Activated CD4-positive, alpha-beta T cell treated with anti-CD3 and anti-CD28 coated beads, Interleukin-2, amount 50 U/mL, for 1 hour (primary cell): ENCODE results near the gene CACNG5.

Source experiments
- DNase-seq: peaks from one replicate; pipeline ENCODE4 v3.0.0-alpha.2; 2020

CACNG5 gene

DNA sequence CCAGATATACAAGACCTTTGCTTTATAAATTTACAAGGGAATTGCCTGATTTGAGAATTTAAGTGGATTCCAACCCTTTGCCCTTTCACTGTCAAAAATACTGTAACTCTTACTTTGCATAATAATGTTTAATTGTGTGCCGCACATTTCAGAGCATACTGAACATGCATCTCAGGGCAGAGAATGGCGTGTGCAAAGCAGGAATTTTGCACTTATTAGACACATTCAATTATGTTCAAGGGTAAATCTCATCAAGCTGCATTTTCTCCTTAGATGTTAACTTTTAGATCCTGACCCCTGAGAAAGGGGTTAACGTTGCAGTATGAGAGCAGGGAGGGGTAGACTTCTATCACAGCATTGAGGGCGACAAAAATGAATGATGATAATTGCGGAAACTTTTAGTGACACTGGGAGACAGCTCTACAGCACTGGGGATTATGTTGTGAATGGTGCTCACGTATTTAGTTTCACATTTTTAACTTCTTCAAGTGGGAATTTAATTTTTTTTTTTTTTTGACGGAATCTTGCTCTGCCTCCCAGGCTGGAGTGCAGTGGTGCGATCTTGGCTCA is 75.0 kb downstream of the CACNG5 start:
- DNase-seq: no peak

DNA sequence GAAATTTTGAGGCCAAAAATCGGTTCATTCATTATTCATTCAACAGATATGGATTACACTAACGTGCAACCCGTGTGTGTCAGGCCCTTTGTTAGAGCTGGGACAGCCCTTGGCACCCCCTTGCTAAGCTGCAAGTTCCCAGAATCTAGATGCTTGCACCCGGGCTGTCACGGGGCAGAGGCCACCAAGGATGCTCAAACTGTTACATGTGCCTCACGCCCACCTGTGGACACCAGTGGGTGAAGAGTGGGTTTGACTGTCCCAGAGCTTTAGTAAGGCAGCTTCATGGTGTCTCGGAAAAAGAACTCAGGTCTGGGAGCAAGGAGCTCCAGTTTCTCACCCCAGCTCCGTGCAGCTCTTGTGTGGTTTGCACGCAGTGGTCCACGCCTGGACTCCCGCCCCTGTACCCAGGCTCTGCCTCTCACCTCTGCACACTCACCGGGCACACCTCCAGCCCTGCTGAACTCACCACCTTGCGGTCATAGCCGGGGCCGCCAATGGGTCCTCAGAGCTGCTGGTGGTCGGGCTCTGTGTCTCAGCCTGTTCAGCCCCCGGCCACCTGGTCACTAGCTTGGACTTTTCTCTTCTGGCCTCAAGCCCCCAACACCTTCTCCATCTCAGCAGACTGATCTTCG is 75.9 kb downstream of the CACNG5 start:
- no peak for DNase-seq

DNA sequence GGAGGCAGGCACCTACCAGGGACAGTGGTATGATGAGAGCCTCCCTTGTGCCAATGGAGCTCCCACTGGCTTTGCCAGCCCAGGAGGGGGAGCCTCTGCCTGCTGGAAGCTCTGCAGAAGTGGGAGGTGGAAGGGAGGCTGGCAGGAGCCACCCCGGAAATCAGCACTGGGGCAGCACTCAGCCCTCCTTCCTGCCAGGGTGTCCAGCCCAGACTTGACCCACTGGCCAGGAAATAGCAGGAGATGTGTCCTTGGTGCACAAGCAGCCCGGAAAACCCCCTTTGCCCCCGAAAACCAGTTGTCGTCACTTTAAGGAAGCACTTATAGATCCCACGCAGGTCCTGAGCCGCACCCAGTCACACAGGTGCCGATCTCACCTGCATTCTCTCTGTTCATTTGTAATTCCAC is 80.3 kb downstream of the CACNG5 start:
- no peak for DNase-seq

DNA sequence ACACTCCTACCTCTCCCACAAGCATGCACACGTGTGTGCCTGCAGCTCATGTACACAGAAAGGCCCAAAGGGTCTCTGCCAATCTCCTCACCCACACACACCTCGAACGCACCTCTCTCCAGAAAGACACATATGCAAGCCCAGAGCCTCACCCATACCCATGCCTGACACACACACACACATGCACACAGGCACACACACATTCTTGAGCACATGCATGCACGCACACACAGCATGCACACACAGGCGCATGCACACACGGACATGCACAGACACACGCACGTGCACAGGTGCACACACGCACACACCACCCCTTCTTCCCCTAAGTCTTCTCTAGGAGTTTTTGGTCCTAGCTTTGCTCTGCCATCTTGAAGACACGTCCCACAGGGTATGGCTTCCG is 80.9 kb downstream of the CACNG5 start:
- no peak for DNase-seq

DNA sequence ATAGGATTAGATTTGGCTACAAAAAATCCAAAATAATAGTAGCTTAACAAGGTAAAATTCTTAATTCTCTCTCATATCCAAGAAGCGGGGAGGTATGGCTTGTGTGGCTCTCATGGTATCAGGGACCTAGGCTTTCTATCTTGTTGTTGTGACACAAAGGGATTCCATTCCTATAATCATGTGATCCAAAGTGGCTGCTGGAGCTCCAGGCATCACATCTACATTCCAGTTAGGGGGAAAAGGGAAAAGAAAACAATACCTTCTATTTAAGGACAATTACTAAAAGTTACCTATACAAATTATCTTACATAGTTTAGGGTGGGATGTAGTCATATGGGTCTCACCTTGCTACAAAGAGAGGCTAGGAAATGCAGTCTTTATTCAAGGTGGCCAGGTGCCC is 82.0 kb downstream of the CACNG5 start:
- no peak for DNase-seq

DNA sequence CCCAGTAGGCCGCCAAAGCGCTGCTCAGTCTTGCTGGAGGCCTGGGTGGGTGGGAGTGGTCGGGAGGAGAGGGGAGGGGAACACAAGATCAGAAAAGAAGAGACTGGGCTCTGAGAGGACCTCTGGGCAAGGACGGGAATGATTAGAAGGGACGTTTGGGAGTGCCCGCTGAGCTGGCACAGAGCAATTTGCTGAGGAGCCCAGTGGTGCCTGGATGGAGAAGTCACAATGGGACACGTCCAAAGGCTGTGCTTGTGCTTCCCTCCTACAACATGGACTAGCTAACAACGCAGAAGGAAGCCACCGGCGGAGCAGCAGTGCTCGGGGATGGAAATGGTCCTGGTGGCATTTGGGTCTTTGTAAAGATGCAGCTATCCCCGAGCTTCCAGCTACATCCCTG is 84.0 kb downstream of the CACNG5 start:
- DNase-seq: no peak

DNA sequence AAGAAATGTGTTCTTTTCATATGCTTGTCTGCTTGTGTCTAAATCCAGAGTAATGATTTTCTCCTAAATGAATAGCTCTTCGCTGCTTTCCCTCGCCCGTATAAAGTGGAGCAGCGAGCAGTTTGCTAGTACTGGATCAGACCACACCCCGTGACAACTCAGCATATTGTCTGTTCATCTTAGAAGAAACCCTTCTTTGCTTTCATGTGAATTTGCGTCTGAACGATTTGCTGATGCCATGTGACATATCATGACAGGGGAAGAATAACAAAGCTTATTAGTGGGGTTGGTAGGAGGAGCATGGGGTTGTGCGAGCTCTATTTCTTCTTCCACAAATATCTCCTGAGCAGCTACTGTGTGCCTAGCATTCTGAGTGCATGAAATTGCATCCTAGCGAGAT is 85.5 kb downstream of the CACNG5 start:
- DNase-seq: no peak

DNA sequence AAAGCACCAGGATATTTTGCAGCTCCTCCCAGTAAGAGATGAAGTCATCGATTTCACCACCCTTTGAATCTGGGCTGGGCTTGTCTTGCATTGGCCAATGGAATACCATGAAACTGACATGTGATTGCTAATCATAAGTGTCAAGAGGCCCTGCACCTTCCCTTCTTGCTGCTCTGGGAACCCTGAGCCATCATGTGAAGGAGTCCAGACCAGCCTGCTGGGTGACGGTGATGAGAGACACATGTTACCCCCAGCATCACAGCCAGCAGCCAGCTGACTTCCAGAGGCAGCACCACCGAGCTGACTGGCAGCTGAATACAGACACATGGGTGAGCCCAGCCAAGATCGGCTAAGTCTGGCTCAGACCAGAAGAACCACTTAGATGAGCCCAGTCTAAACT is 86.0 kb downstream of the CACNG5 start:
- no peak for DNase-seq

DNA sequence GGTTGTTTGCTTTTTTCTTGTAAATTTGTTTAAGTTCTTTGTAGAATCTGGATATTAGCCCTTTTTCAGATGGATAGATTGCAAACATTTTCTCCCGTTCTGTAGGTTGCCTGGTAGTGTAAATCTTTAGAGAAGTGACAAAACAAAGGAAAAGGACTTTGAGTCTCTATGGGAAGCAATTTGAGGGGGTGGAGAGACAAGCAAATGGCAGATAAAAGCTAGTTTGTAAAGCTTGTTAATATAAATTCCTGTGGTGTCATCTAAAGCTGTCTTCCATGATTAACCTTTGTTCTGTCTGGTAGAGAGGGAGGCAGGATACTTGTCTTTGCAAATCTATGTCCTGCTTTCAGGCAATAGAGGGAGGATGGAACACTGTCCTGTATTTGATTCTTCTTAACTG is 89.0 kb downstream of the CACNG5 start:
- no peak for DNase-seq

DNA sequence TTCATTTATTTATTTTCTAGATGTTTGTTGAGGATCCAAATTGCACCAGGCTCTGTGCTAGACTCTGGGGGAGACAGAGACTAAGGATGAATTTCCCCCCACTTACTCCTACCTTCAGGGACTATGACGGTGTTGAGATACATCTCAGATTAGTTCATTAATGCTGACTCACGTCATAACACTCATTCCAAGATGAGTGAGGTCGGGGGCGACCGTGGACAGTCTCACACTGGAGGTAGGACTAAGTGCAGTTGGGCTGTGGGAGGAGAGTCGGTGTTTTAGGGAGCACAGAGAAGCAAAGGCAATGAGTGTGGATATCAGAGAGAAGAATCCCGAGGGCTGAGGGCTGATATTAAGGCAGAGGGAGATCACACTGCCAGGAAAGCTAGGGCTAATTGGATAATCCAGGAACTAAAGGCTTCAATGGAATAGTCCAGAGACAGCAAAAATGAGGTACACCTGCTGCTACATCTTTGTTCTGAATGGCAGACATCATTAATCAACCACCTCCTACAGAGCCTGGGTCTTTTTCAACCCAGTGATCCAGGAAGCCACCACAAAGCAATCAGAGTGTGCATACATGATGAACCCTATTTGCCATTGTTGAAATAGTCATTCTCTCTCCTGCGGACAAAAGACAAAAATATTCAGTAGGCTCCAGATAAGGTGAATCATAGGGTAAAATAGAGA is 91.0 kb downstream of the CACNG5 start:
- DNase-seq: no peak

DNA sequence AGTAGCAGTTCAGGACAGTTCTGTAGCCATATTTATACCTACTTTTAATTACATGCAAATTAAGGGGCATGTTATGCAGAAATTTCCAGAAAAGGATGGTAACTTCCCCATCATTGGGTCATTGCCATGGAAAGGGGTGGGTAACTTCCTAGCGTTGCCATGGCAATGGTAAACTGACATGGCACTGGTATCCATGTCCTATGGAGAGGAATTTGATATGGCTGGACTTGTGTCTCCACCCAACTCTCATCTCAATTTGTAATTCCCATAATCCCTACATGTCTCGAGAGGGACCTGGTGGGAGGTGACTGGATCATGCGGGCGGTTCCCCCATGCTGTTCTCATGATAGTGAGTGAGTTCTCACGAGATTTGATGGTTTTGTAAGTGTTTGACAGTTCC is 94.0 kb downstream of the CACNG5 start:
- no peak for DNase-seq

DNA sequence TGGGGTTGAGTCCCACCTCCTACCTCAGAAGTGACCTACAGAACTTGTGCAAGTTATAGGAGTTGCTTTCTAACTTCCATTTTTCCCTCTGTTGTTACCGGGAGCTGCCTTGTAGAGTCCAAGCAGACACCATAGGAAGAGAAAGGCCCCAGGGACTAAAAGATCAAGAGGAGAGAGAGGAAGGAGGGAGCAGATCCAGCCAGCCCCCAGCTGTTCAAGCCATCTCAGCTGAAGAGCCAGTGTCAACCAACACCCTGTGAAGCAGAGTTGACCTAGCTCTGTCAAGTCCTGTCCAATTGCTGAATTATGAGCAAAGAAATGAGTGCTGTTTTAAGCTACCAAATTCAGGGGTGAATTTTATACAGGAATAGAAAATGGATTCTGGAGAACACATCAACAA is 94.7 kb downstream of the CACNG5 start:
- no peak for DNase-seq

DNA sequence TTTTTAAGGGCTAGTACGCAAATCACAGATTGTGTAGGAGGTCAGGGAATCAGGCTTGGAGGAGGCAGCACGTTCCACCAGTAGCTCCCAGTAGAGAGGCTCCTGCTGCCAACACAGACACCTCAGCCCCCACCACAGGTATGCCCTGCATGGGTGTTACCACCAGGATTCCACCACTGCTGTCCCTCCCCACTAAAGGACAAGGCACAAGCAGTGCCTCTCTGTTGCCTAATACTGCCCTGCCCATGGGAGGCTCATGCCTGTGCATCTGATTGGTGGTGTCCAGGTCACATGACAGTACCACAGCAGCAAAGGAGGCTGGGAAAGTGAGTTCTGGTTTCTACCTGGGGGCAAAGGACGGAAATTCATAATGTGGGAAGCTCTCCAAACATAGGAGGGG is 96.0 kb downstream of the CACNG5 start:
- no peak for DNase-seq

DNA sequence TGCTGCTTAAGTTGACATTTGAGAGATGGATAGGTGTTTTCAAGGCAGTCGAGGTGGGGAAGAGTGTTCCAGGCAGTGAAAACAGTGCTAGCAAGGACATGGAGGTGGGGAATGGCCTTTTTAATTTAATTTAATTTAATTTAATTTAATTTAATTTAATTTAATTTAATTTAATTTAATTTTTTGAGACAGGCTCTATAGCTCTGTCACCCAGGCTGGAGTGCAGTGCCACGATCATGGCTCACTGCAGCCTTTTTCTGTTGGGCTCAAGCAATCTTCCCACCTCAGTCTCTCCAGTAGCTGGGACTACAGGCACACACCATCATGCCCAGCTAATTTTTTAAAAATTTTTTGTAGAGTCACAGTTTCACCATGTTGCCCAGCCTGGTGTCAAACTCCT is 97.4 kb downstream of the CACNG5 start:
- no peak for DNase-seq

DNA sequence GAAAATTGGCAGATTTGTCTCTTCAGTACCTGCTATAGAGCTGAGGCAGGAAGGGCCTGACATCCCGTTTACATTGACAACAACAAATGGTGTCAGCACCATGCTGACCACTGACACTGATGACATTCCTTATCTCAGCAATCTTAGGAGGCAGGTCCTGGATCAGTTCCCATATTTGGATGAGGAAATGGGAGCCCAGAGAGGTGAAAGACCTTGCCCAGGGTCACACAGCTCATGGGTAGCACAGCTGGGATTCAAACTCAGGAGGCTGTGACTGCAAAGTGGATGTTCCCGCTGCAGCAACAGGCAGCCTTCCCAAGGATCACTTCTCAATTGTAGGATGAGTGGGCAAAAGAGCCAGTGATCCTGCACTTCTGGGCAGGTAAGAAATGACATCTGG is 99.1 kb downstream of the CACNG5 start:
- DNase-seq: no peak
